NCI-H1048 (cell line): ENCODE data around the gene GBF1.
A peak's percentile ranks its signal among the peaks of the same experiment; 100 is the strongest.
"Not testable (repeated sequence)": the region's sequence is repeated elsewhere in the genome, so short reads cannot be mapped to it uniquely, and the experiment has no call there.

ENCODE experiments used
- DNase-seq: peaks from one replicate; lab custom pipeline; 2025; lab: John Stamatoyannopoulos, UW

Gene GBF1

GRCh38 chr10:102234888-102235597, 10.3 kb upstream of the GBF1 start:
- DNase-seq, result no peak

- no peak for DNase-seq
Measured at GRCh38 chr10:102235598-102235920, 9.8 kb upstream of the GBF1 start.

DNA sequence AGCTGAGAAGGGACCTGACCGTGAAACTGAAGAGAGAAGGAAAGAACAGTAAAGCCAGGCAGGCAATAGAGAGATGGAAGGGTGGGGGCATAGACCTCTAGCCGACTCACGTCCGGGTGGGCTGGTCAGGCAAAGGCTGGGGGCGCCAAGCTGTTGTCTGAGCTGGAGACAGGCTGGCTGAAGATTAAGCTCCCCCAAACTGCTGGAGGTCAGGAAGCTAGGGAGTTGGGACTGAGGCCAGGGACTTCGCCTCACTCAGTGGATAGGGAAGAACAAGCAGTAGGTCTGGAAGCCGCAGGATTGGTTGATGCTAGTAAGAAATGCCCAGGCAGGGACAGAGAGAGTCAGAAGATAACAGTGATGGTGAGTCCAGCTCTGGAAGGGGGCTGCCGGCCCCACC, 9.3 kb upstream of the GBF1 start:
- DNase-seq, result no peak

DNA sequence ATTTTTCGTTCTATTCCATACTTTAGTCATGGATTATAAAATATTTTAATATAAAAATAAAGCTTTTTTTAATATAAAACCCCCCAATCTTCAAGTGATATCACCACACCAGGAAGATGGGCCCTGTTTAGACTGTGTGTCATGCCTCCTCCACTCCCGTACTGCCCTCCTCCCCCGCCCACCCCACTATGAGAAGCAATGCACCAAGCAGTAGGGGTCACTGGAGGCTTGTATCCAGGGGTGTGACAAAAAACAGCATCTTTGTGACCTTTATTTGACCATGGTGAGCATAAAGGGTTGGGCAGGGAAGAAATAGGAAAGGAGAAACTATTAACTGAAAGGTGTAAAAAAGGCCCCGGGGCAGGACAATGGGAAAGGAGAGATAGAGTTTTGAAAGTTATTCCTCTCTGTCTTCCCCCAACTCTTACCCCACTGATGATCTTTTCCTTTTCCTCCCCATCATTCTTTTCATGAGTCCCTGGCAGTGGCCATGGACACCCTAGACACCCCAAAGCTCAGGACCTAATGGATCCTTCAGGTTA, 7.5 kb upstream of the GBF1 start:
- no peak for DNase-seq

- DNase-seq, result no peak
Measured at GRCh38 chr10:102240467-102241031, 4.8 kb upstream of the GBF1 start.

- no peak for DNase-seq
Measured at GRCh38 chr10:102241032-102241443, 4.3 kb upstream of the GBF1 start.

GRCh38 chr10:102241444-102242117, 3.8 kb upstream of the GBF1 start, which contains the start of gene PITX3:
TSS of gene PITX3 (minus strand) at chr10:102241512. CDS start at chr10:102232080, 9,432 bp downstream.
- peak; percentile 3 for DNase-seq

- no peak for DNase-seq
Measured at GRCh38 chr10:102242118-102242485, 3.2 kb upstream of the GBF1 start.

DNA sequence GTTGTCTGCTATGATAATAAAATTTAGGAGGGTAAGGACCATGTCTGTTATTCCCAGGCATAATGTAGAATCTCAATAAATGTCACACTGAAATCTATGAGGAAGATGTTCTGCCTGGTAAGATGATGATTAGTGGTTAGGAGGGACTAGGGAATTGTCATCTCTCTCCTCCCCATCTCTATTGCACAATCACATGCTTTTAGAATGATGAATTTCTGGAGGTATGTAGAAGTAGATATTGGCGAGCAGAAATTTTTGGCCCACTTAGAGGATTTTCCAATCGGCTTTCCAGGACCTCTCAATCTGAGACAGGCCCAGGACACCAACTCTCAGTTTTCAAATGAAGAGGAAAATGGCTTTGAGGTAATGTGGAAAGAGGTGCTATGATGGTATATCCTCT, 2.0 kb upstream of the GBF1 start:
- DNase-seq, result no peak

DNA sequence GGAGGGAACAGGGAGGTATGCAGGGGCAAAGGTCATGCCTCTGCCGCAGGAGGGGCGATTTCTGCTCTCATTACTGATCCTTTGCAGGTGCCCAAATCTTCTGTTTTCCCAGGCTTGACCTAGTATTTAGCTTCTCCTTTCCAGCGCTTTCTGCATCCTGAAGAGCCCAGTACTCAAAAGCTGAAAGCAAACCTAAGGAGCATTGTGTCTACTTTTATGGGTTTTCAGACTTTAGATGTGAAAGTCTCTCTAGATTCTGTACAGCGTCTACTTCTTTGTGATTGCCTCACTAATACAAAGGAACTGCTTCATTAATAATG, 560 bp downstream of the GBF1 start:
- DNase-seq, result no peak

GRCh38 chr10:102246261-102246660, 929 bp downstream of the GBF1 start:
- DNase-seq, result no peak

- no peak for DNase-seq
Measured at GRCh38 chr10:102247734-102248133, 2.4 kb downstream of the GBF1 start.

- not testable (repeated sequence) for DNase-seq
Measured at GRCh38 chr10:102252508-102252907, 7.2 kb downstream of the GBF1 start.

DNA sequence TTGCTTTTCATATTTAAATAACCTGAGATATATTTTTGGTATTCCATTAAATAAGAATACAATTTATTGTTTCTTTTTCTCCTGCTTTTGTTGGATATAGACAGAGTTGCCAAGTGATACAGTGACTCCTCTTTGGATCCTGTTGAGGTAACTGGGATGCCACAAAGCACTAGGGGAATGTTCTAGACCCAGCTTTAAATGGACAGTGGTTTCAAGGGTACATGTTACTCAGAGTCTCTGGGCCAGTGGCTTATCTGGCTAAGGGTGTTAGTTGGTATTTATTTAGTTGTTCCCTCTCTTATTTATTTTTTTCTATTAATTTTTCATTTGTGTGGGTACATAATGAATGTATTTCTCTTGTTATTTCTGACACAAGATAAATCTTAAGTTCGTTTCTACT, 9.1 kb downstream of the GBF1 start:
- no peak for DNase-seq

DNA sequence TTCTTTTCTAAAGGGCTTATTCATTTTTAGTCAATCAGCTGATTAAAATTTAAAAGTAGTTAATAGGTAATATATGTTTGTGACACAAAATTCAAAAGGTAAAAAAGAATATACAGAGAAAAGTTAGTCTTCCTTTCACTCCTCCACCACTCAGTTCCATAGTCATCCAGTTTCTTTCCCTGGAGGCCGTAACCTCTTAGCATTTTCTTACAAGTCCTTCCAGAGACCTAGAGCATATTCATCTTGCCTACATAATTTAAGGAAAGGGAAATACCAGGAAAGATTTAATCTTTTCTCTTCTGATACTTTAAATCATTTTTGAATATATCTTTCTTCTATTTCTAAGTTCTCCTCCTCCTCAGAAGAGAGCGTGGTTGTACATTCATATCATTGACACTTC, 10.1 kb downstream of the GBF1 start:
- no peak for DNase-seq

DNA sequence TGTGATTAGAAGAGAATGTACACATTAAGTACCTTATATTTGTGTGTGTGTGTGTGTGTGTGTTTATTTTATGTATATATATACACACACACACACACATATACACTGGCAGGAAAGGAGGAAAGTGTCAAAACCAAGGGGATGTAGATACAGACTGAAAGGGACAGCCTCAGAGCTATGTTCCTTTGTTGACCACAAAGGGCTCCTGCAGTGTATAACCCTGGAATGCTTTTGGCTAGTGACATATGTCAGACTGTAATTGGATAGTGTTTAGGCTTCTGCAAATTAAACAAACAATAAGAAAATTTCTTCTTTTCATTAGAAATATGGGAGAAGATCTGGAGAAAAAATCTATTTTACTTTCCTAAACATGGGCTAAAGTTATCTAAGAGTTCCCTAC, 15.9 kb downstream of the GBF1 start:
- DNase-seq, result no peak

- DNase-seq, result no peak
Measured at GRCh38 chr10:102261842-102262241, 16.5 kb downstream of the GBF1 start.

GRCh38 chr10:102262744-102263370, 17.5 kb downstream of the GBF1 start:
- DNase-seq, result no peak

- DNase-seq, result no peak
Measured at GRCh38 chr10:102264371-102264770, 19.0 kb downstream of the GBF1 start.

- DNase-seq, result no peak
Measured at GRCh38 chr10:102266670-102267069, 21.3 kb downstream of the GBF1 start.

DNA sequence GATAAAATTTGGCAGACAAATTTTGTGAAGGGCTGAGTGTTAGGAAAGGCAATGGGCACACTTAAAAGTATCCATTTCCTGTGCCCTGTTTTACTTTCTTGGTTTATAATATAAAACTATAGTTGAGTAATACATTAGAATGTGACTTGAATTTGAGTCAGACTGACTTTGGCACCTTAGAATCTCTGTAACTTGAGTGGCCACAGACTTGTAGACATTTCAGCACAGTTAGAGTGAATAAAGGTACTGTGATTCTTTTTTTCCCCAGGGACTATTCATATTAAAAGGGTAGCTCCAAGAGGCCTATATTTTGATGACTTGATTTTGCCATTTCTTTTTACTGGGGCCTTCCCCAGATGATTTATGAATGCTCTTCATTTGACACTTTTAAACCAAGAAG, 22.4 kb downstream of the GBF1 start:
- no peak for DNase-seq

- DNase-seq, result no peak
Measured at GRCh38 chr10:102268375-102268888, 23.1 kb downstream of the GBF1 start.

DNA sequence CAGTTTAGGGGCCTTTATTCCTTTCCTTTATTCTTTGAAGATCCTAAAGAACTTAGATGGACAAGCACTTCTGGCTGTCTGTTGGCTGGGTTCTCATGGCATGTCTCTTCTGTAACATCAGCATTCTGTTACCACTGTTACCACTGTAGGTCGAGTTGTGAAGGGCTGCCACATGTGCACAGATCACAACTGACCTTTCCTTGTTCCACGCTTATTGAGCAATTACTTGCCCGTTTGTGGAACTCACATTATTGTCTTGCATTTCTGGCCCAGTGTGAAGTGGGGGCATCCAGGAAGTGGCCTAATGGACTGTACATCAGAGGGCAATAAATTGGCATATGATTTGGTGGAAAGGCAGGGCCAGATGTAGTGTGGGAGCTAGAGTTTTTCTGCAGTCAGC, 23.7 kb downstream of the GBF1 start:
- DNase-seq, result no peak
